NT2/D1 (cell line): ENCODE data around the gene STARD7.

Source experiments
- DNase-seq: peaks from one replicate; pipeline ENCODE4 v3.0.0-alpha.2; 2011; ENCODE audit warnings: low read depth, low spot score
- H3K27me3 ChIP-seq: 2 replicates; pipeline ENCODE4 v1.6.0; 2011; ENCODE audit warnings: mild to moderate bottlenecking; ENCODE audit not compliant: insufficient read length, insufficient read depth
- H3K36me3 ChIP-seq: 2 replicates; pipeline ENCODE4 v1.6.1; 2011; ENCODE audit warnings: mild to moderate bottlenecking, low read length, mixed read lengths; ENCODE audit not compliant: insufficient read depth, insufficient read length
- H3K4me1 ChIP-seq: 2 replicates; pipeline ENCODE4 v1.5.1; 2011; ENCODE audit not compliant: insufficient read depth, insufficient read length
- H3K4me3 ChIP-seq: 2 replicates; pipeline ENCODE4 v1.5.1; 2011; ENCODE audit warnings: low read depth; ENCODE audit not compliant: insufficient read length
- H3K9ac ChIP-seq: 2 replicates; pipeline ENCODE4 v1.6.0; 2011; ENCODE audit warnings: low read depth; ENCODE audit not compliant: insufficient read length
- H3K9me3 ChIP-seq: 2 replicates; pipeline ENCODE4 v1.5.1; 2011; ENCODE audit warnings: mild to moderate bottlenecking, low read length; ENCODE audit not compliant: insufficient read depth
- SUZ12 ChIP-seq: IDR thresholded peaks from 2 replicates; pipeline ENCODE4 v1.6.1; 2011; ENCODE audit not compliant: insufficient read length, insufficient read depth; ENCODE audit errors: extremely low read depth
- YY1 ChIP-seq: IDR thresholded peaks from 2 replicates; pipeline ENCODE4 v1.6.1; 2011; ENCODE audit not compliant: insufficient read length, insufficient read depth
- ZNF274 ChIP-seq: IDR thresholded peaks from 2 replicates; pipeline ENCODE4 v1.6.1; 2011; ENCODE audit warnings: mild to moderate bottlenecking, low read depth, low read length

Gene STARD7

GRCh38 chr2:96249654-96250053 lies 41.0 kb upstream of the STARD7 start:
- H3K36me3 ChIP-seq = peaks cover 37% of the 10 kb centered on the region
- H3K27me3 ChIP-seq = no peaks in the 10 kb centered on the region
- TF ChIP-seq YY1 (no peak), SUZ12 (no peak), ZNF274 (no peak)
- DNase-seq = no peak
- H3K4me3 ChIP-seq = no peak overlapping the region
- H3K9ac ChIP-seq = no peak overlapping the region
- H3K9me3 ChIP-seq = no peaks in the 10 kb centered on the region
- H3K4me1 ChIP-seq = peaks cover 8% of the 10 kb centered on the region

GRCh38 chr2:96248624-96249023 lies 40.0 kb upstream of the STARD7 start:
- DNase-seq = no peak
- Histone ChIP-seq H3K27me3 (no peaks in the 10 kb centered on the region), H3K9me3 (no peaks in the 10 kb centered on the region), H3K36me3 (peaks cover 27% of the 10 kb centered on the region), H3K4me3 (no peak overlapping the region), H3K9ac (no peak overlapping the region), H3K4me1 (peaks cover 8% of the 10 kb centered on the region)
- TF ChIP-seq SUZ12 (no peak), ZNF274 (no peak), YY1 (no peak)

GRCh38 chr2:96247896-96248295 lies 39.3 kb upstream of the STARD7 start:
- Histone ChIP-seq H3K9ac (no peak overlapping the region), H3K9me3 (no peaks in the 10 kb centered on the region), H3K4me1 (peaks cover 8% of the 10 kb centered on the region), H3K36me3 (peaks cover 20% of the 10 kb centered on the region), H3K4me3 (no peak overlapping the region), H3K27me3 (no peaks in the 10 kb centered on the region)
- TF ChIP-seq YY1 (no peak), SUZ12 (no peak), ZNF274 (no peak)
- no peak for DNase-seq

GRCh38 chr2:96247009-96247408 lies 38.4 kb upstream of the STARD7 start:
- H3K9ac ChIP-seq = no peak overlapping the region
- H3K27me3 ChIP-seq = no peaks in the 10 kb centered on the region

GRCh38 chr2:96245609-96246390 lies 37.2 kb upstream of the STARD7 start:
- no peak for TF ChIP-seq YY1
- no peak for TF ChIP-seq SUZ12
- no peak for TF ChIP-seq ZNF274
- Histone ChIP-seq H3K9ac (no peak overlapping the region), H3K36me3 (peaks cover 4% of the 10 kb centered on the region), H3K27me3 (no peaks in the 10 kb centered on the region), H3K4me1 (peaks cover 4% of the 10 kb centered on the region), H3K4me3 (no peak overlapping the region), H3K9me3 (no peaks in the 10 kb centered on the region)
- DNase-seq = no peak

More at GRCh38 chr2:96247009-96247408, 38.4 kb upstream of the STARD7 start:
- no peak for DNase-seq
- H3K36me3 ChIP-seq = peaks cover 12% of the 10 kb centered on the region
- H3K4me1 ChIP-seq = peaks cover 4% of the 10 kb centered on the region
- H3K9me3 ChIP-seq = no peaks in the 10 kb centered on the region
- TF ChIP-seq YY1 (no peak), ZNF274 (no peak), SUZ12 (no peak)
- no peak overlapping the region for H3K4me3 ChIP-seq

- no peak for TF ChIP-seq ZNF274
- no peak for TF ChIP-seq YY1
- TF ChIP-seq SUZ12 = no peak
- DNase-seq = no peak
- H3K27me3 ChIP-seq = no peaks in the 10 kb centered on the region
- no peaks in the 10 kb centered on the region for H3K36me3 ChIP-seq
- peaks cover 9% of the 10 kb centered on the region for H3K4me1 ChIP-seq
- H3K9me3 ChIP-seq = no peaks in the 10 kb centered on the region
- H3K9ac ChIP-seq = no peak overlapping the region
- H3K4me3 ChIP-seq = no peak overlapping the region
Observed at GRCh38 chr2:96243843-96244242, 35.2 kb upstream of the STARD7 start.

- no peaks in the 10 kb centered on the region for H3K36me3 ChIP-seq
- H3K4me1 ChIP-seq = peaks cover 9% of the 10 kb centered on the region
- no peak for DNase-seq
- H3K9me3 ChIP-seq = no peaks in the 10 kb centered on the region
- no peak overlapping the region for H3K4me3 ChIP-seq
- H3K27me3 ChIP-seq = no peaks in the 10 kb centered on the region
- TF ChIP-seq SUZ12 (no peak), YY1 (no peak), ZNF274 (no peak)
- H3K9ac ChIP-seq = no peak overlapping the region
Observed at GRCh38 chr2:96241900-96242611, 33.4 kb upstream of the STARD7 start.
